MM.1S (cell line): ENCODE results near the gene CHST10.
"Not testable (repeated sequence)": the region's sequence is repeated elsewhere in the genome, so short reads cannot be mapped to it uniquely, and the experiment has no call there.

ENCODE experiments used
- DNase-seq: peaks from one replicate; pipeline ENCODE4 v3.0.0-alpha.2; 2015
- H2AFZ ChIP-seq: fragments of 300-600 bp; sonication (generic); 2 replicates; pipeline ENCODE4 v1.6.0; 2016; ENCODE audit warnings: antibody characterized with exemption, low read length
- H3F3A ChIP-seq: fragments of 300-600 bp; sonication (generic); 2 replicates; pipeline ENCODE4 v1.6.1; 2016; ENCODE audit warnings: mild to moderate bottlenecking, antibody characterized with exemption, low read length, moderate library complexity, mixed read lengths; ENCODE audit not compliant: insufficient read depth
- H3K27ac ChIP-seq: fragments of 300-600 bp; sonication (generic); 2 replicates; pipeline ENCODE4 v1.5.1; 2016; ENCODE audit warnings: mild to moderate bottlenecking, low read length
- H3K27me3 ChIP-seq: fragments of 300-600 bp; sonication (generic); replicated peaks from 2 replicates; pipeline ENCODE4 v1.6.0; 2016; ENCODE audit warnings: low read length; ENCODE audit not compliant: insufficient read depth
- H3K36me3 ChIP-seq: fragments of 300-600 bp; sonication (generic); replicated peaks from 2 replicates; pipeline ENCODE4 v1.6.1; 2016; ENCODE audit warnings: mild to moderate bottlenecking, low read length, mixed read lengths; ENCODE audit not compliant: insufficient read depth
- H3K4me1 ChIP-seq: fragments of 300-600 bp; sonication (generic); 2 replicates; pipeline ENCODE4 v1.6.1; 2016; ENCODE audit warnings: low read length, mixed read lengths
- H3K4me2 ChIP-seq: fragments of 300-600 bp; sonication (generic); 2 replicates; pipeline ENCODE4 v1.6.0; 2016; ENCODE audit warnings: low read depth, low read length
- H3K4me3 ChIP-seq: fragments of 300-600 bp; sonication (generic); 2 replicates; pipeline ENCODE4 v1.5.1; 2016; ENCODE audit warnings: low read length, mixed read lengths
- H3K79me2 ChIP-seq: fragments of 300-600 bp; sonication (generic); 2 replicates; pipeline ENCODE4 v1.6.1; 2016; ENCODE audit warnings: mixed run types, low read length, mixed read lengths
- H3K9ac ChIP-seq: fragments of 300-600 bp; sonication (generic); 2 replicates; pipeline ENCODE4 v1.6.1; 2016; ENCODE audit warnings: low read length, mixed read lengths
- H3K9me2 ChIP-seq: fragments of 300-600 bp; sonication (generic); replicated peaks from 2 replicates; pipeline ENCODE4 v1.6.1; 2016; ENCODE audit warnings: mild to moderate bottlenecking, low read length, mixed read lengths; ENCODE audit not compliant: insufficient read depth
- H3K9me3 ChIP-seq: fragments of 300-600 bp; sonication (generic); replicated peaks from 2 replicates; pipeline ENCODE4 v1.6.1; 2016; ENCODE audit warnings: mild to moderate bottlenecking, low read length, mixed read lengths; ENCODE audit not compliant: insufficient read depth
- H4K20me1 ChIP-seq: fragments of 300-600 bp; sonication (generic); 2 replicates; pipeline ENCODE4 v1.6.1; 2016; ENCODE audit warnings: mild to moderate bottlenecking, low read length, moderate library complexity, mixed read lengths; ENCODE audit not compliant: insufficient read depth
- EZH2 ChIP-seq: fragments of 300-600 bp; sonication (generic); optimal IDR thresholded peaks from 2 replicates; pipeline ENCODE3; 2017; ENCODE audit warnings: low read depth, mild to moderate bottlenecking, antibody characterized with exemption, low read length, mixed read lengths
- EZH2phosphoT487 ChIP-seq: fragments of 300-600 bp; sonication (generic); IDR thresholded peaks from 2 replicates; pipeline ENCODE4 v1.6.1; 2018; ENCODE audit warnings: antibody characterized with exemption, low read length
- TF ChIP-seq, protein P1 (sequence below): fragments of 300-600 bp; sonication (generic); IDR thresholded peaks from 2 replicates; pipeline ENCODE4 v1.5.1; 2016; ENCODE audit warnings: antibody characterized with exemption, low read length, mixed read lengths

Gene CHST10

DNA sequence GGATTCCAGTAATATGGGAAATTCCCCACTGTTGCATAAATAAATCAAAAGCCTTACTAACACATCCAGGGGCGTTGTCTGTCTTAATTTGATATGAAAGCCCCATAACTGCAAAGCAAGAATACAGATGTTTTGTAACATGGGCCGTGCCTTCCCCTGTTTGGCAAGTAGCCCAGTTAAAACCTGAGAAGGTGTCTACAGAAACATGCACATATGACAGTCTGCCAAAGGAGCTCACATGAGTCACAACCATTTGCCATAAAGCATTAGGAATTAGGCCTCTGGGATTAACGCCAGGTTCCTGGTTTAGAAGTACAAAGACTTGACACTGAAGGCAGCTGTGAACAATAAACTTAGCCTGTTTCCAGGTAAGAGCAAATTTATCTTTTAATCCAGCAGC, 52.0 kb downstream of the CHST10 start:
- H3K4me2 ChIP-seq = no peak overlapping the region
- no peaks in the 10 kb centered on the region for H3K9me3 ChIP-seq
- no peak overlapping the region for H3K27ac ChIP-seq
- H3K79me2 ChIP-seq = no peaks in the 10 kb centered on the region
- no peak for DNase-seq
- H3K9ac ChIP-seq = no peak overlapping the region
- no peaks in the 10 kb centered on the region for H3K36me3 ChIP-seq
- H3F3A ChIP-seq = no peaks in the 10 kb centered on the region
- H4K20me1 ChIP-seq = no peaks in the 10 kb centered on the region
- no peak overlapping the region for H3K4me3 ChIP-seq
- H3K27me3 ChIP-seq = no peaks in the 10 kb centered on the region
- no peaks in the 10 kb centered on the region for H3K4me1 ChIP-seq
- H2AFZ ChIP-seq = no peak overlapping the region
- TF ChIP-seq, protein P1, sequence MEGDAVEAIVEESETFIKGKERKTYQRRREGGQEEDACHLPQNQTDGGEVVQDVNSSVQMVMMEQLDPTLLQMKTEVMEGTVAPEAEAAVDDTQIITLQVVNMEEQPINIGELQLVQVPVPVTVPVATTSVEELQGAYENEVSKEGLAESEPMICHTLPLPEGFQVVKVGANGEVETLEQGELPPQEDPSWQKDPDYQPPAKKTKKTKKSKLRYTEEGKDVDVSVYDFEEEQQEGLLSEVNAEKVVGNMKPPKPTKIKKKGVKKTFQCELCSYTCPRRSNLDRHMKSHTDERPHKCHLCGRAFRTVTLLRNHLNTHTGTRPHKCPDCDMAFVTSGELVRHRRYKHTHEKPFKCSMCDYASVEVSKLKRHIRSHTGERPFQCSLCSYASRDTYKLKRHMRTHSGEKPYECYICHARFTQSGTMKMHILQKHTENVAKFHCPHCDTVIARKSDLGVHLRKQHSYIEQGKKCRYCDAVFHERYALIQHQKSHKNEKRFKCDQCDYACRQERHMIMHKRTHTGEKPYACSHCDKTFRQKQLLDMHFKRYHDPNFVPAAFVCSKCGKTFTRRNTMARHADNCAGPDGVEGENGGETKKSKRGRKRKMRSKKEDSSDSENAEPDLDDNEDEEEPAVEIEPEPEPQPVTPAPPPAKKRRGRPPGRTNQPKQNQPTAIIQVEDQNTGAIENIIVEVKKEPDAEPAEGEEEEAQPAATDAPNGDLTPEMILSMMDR = no peak
- no peaks in the 10 kb centered on the region for H3K9me2 ChIP-seq

DNA sequence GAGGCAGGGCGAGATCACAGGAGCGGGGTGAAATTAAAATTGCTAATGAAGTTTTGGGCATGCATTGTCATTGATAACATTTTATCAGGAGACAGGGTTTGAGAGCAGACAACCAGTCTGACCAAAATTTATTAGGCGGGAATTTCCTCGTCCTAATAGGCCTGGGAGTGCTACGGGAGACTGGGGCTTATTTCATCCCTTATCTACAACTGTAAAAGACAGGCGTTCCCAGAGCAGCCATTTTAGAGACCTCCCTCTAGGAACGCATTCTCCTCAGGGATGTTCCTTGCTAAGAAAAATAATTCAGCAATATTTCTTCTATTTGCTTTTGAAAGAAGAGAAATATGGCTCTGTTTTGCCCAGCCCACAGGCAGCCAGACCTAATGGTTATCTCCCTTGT, 55.2 kb downstream of the CHST10 start:
- H3F3A ChIP-seq, H3K4me2 ChIP-seq, H3K9ac ChIP-seq, H4K20me1 ChIP-seq, H3K79me2 ChIP-seq, H3K36me3 ChIP-seq, H3K4me3 ChIP-seq, H3K27me3 ChIP-seq, H2AFZ ChIP-seq, H3K4me1 ChIP-seq, H3K27ac ChIP-seq, H3K9me3 ChIP-seq, DNase-seq, H3K9me2 ChIP-seq: not testable (repeated sequence)

DNA sequence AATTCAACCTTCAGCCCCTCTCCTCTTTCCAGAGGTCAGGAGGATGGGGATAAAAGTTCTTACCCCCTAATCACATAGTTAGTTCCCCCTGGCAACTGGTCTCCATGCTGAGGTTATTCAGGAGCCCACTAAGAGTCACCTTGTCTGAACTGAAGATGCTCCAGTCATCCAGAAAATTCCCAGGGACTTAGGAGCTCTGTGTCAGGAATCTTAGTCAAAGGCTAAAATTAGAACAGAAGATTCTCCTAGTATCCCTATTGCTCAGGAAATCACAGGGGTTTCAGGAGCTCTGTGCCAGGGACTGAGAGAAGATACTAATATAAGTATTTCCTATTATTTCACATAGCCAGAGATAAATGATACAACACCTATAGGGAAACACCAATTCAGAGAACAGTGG, 57.9 kb downstream of the CHST10 start:
- no peaks in the 10 kb centered on the region for H3K27me3 ChIP-seq
- no peaks in the 10 kb centered on the region for H3K79me2 ChIP-seq
- no peak for DNase-seq
- H3K9ac ChIP-seq = no peak overlapping the region
- H3K36me3 ChIP-seq = no peaks in the 10 kb centered on the region
- H3K4me1 ChIP-seq = no peaks in the 10 kb centered on the region
- no peak overlapping the region for H3K27ac ChIP-seq
- no peaks in the 10 kb centered on the region for H3K9me2 ChIP-seq
- H3K9me3 ChIP-seq = no peaks in the 10 kb centered on the region
- no peak overlapping the region for H2AFZ ChIP-seq
- H3K4me3 ChIP-seq = no peak overlapping the region
- no peak overlapping the region for H3K4me2 ChIP-seq
- TF ChIP-seq, protein P1 = no peak
- TF ChIP-seq EZH2 = no peak
- no peak for TF ChIP-seq EZH2phosphoT487
- H4K20me1 ChIP-seq = no peaks in the 10 kb centered on the region
- no peaks in the 10 kb centered on the region for H3F3A ChIP-seq

- TF ChIP-seq EZH2phosphoT487 (no peak), EZH2 (no peak)
- TF ChIP-seq, protein P1 = no peak
- Histone ChIP-seq H2AFZ (no peak overlapping the region), H3K36me3 (no peaks in the 10 kb centered on the region), H3K9me2 (no peaks in the 10 kb centered on the region), H3K4me2 (no peak overlapping the region), H3K4me3 (no peak overlapping the region), H3K9ac (no peak overlapping the region), H3K27ac (no peak overlapping the region), H3F3A (no peaks in the 10 kb centered on the region), H3K27me3 (no peaks in the 10 kb centered on the region), H3K79me2 (no peaks in the 10 kb centered on the region), H3K9me3 (no peaks in the 10 kb centered on the region), H3K4me1 (no peaks in the 10 kb centered on the region), H4K20me1 (no peaks in the 10 kb centered on the region)
- DNase-seq = no peak
Measured at GRCh38 chr2:100358554-100358953, 58.9 kb downstream of the CHST10 start.
